ENCODE data around the gene TSC22D1. TPM values are rescaled to one million over a fixed set of nuclear protein-coding genes. Genes with fewer than 3 reads are reported as not detected.

Gene TSC22D1
- total and polyA plus RNA-seq, 4 donors: 21.0 to 43.5 (median 37.0) TPM

- WGBS: 94% methylated on average over 2 of the region's 2 CpGs
- Histone ChIP-seq H3K27ac (ENCODE audit: low read depth in 1 of 2, low read length in 2 of 2) (no peak overlapping the region), H3K27me3 (ENCODE audit: control insufficient read depth in 4 of 4, insufficient read depth in 4 of 4, low read length in 3 of 4) (no peaks in the 10 kb centered on the region), H3K4me1 (ENCODE audit: control insufficient read depth in 4 of 4, insufficient read depth in 4 of 4, low read length in 3 of 4) (no peaks in the 10 kb centered on the region), H3K4me3 (ENCODE audit: low read depth in 1 of 3, low read length in 3 of 3) (no peak overlapping the region), H3K9me3 (ENCODE audit: control insufficient read depth in 4 of 4, low read length in 3 of 4) (peaks cover 0 to 2% (median 0%) of the 10 kb centered on the region in 4 donors), H3K36me3 (ENCODE audit: control insufficient read depth in 4 of 4, insufficient read depth in 3 of 4, low read depth in 1 of 4, low read length in 3 of 4) (no peaks in the 10 kb centered on the region), H3K9ac (ENCODE audit: low read depth in 1 of 2, low read length in 2 of 2) (no peak overlapping the region)
- TF ChIP-seq JUND (IDR thresholded peaks at IDR 0.05) (no peak), SP1 (IDR thresholded peaks at IDR 0.05) (no peak), NR2F2 (IDR thresholded peaks at IDR 0.05) (no peak), EGR1 (IDR thresholded peaks at IDR 0.05; ENCODE audit: low read depth in 2 of 2) (no peak), FOXA1 (IDR thresholded peaks at IDR 0.05) (no peak), RAD21 (IDR thresholded peaks at IDR 0.05) (no peak), RXRA (IDR thresholded peaks at IDR 0.05) (no peak), FOXA2 (IDR thresholded peaks at IDR 0.05) (no peak), ATF3 (IDR thresholded peaks at IDR 0.05) (no peak), HNF4A (conservative IDR thresholded peaks at IDR 0.05) (no peak), REST (IDR thresholded peaks at IDR 0.05) (no peak)
- DNase-seq (ENCODE audit: low spot score): no peak
These were observed 33.0 kb upstream of the TSC22D1 start for GRCh38 chr13:44609137-44609536.

DNA sequence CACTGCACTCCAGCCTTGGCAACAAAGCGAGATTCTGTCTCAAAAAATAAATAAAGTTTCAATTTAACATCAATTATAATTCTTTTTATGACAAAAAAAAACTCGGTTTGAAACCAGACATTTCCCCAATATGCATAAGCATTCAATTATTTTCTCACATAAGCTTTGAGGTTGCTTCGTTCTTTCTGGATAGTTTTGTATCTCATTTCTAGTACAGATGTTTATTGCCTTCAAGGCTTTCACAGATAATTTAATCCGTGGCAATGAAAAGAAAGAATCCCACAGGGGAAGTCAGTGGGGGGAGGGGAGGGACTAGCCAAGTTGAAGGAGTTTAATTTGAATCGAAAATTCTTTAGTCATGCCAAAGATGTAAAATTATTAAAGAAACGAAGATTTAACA, 29.6 kb upstream of the TSC22D1 start:
- Histone ChIP-seq H3K27me3 (ENCODE audit: control insufficient read depth in 4 of 4, insufficient read depth in 4 of 4, low read length in 3 of 4) (no peaks in the 10 kb centered on the region), H3K4me1 (ENCODE audit: control insufficient read depth in 4 of 4, insufficient read depth in 4 of 4, low read length in 3 of 4) (no peaks in the 10 kb centered on the region), H3K9me3 (ENCODE audit: control insufficient read depth in 4 of 4, low read length in 3 of 4) (no peaks in the 10 kb centered on the region), H3K27ac (ENCODE audit: low read depth in 1 of 2, low read length in 2 of 2) (no peak overlapping the region), H3K36me3 (ENCODE audit: control insufficient read depth in 4 of 4, insufficient read depth in 3 of 4, low read depth in 1 of 4, low read length in 3 of 4) (no peaks in the 10 kb centered on the region), H3K4me3 (ENCODE audit: low read depth in 1 of 3, low read length in 3 of 3) (no peak overlapping the region), H3K9ac (ENCODE audit: low read depth in 1 of 2, low read length in 2 of 2) (no peak overlapping the region)
- no peak for TF ChIP-seq FOXA1 (IDR thresholded peaks at IDR 0.05)
- DNase-seq (ENCODE audit: low spot score): no peak
- WGBS: 69% methylated on average over 6 of the region's 6 CpGs

DNA sequence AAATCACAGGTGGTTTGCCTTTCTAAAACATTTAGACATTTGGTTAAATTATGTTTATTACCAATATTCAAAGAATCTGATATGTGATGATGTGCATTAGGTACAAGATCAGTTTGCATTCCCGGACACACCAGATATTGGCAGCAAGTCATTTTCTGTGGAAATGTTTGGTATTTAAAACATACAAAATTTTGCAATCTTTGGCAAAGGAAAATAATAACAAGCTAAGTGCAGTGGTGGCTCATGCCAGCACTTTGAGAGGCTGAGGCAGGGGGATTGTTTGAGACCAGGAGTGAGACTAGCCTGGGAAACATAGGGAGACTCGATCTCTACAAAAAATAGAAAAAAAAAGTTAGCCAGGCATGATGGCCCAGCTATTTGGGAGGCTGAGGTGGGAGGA, 29.1 kb upstream of the TSC22D1 start:
- Histone ChIP-seq H3K4me1 (ENCODE audit: control insufficient read depth in 4 of 4, insufficient read depth in 4 of 4, low read length in 3 of 4) (no peaks in the 10 kb centered on the region), H3K9me3 (ENCODE audit: control insufficient read depth in 4 of 4, low read length in 3 of 4) (no peaks in the 10 kb centered on the region), H3K4me3 (ENCODE audit: low read depth in 1 of 3, low read length in 3 of 3) (no peak overlapping the region), H3K27me3 (ENCODE audit: control insufficient read depth in 4 of 4, insufficient read depth in 4 of 4, low read length in 3 of 4) (no peaks in the 10 kb centered on the region), H3K36me3 (ENCODE audit: control insufficient read depth in 4 of 4, insufficient read depth in 3 of 4, low read depth in 1 of 4, low read length in 3 of 4) (no peaks in the 10 kb centered on the region), H3K27ac (ENCODE audit: low read depth in 1 of 2, low read length in 2 of 2) (no peak overlapping the region), H3K9ac (ENCODE audit: low read depth in 1 of 2, low read length in 2 of 2) (no peak overlapping the region)
- 51% methylated on average over 2 of the region's 2 CpGs for WGBS
- no peak for TF ChIP-seq ZBTB33 (IDR thresholded peaks at IDR 0.05)
- no peak for DNase-seq (ENCODE audit: low spot score)
